Measurements from ENCODE around the gene ASIC4. TPM values are rescaled to one million over a fixed set of nuclear protein-coding genes. Genes with fewer than 3 reads are reported as not detected.

The ASIC4 gene
- total RNA-seq, 1 experiment from 2014 or later = 0.17 TPM

- intact Hi-C loops (cut with micrococcal nuclease; ENCODE audit: unreplicated experiment) = no loop called here
- TF ChIP-seq, protein P1, sequence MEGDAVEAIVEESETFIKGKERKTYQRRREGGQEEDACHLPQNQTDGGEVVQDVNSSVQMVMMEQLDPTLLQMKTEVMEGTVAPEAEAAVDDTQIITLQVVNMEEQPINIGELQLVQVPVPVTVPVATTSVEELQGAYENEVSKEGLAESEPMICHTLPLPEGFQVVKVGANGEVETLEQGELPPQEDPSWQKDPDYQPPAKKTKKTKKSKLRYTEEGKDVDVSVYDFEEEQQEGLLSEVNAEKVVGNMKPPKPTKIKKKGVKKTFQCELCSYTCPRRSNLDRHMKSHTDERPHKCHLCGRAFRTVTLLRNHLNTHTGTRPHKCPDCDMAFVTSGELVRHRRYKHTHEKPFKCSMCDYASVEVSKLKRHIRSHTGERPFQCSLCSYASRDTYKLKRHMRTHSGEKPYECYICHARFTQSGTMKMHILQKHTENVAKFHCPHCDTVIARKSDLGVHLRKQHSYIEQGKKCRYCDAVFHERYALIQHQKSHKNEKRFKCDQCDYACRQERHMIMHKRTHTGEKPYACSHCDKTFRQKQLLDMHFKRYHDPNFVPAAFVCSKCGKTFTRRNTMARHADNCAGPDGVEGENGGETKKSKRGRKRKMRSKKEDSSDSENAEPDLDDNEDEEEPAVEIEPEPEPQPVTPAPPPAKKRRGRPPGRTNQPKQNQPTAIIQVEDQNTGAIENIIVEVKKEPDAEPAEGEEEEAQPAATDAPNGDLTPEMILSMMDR (IDR thresholded peaks at IDR 0.05; ENCODE audit: unreplicated experiment) = no peak
- BruUV-seq (replicated peaks) = no TSS peak
- Mint-ChIP-seq H3K27me3 (ENCODE audit: unreplicated experiment) (no peaks in the 10 kb centered on the region), H3K27ac (ENCODE audit: unreplicated experiment) (no peak overlapping the region), H3K4me3 (ENCODE audit: low read depth, unreplicated experiment) (no peak overlapping the region), H3K9me3 (ENCODE audit: low read depth, unreplicated experiment) (no peaks in the 10 kb centered on the region), H3K36me3 (ENCODE audit: insufficient read depth, unreplicated experiment) (no peaks in the 10 kb centered on the region), H3K4me1 (ENCODE audit: low read depth, unreplicated experiment) (peaks cover 11% of the 10 kb centered on the region)
- CTCF ChIA-PET = no interaction called here
- DNase-seq = no peak
Observed at GRCh38 chr2:219472629-219473187, 41.6 kb upstream of the ASIC4 start.

DNA sequence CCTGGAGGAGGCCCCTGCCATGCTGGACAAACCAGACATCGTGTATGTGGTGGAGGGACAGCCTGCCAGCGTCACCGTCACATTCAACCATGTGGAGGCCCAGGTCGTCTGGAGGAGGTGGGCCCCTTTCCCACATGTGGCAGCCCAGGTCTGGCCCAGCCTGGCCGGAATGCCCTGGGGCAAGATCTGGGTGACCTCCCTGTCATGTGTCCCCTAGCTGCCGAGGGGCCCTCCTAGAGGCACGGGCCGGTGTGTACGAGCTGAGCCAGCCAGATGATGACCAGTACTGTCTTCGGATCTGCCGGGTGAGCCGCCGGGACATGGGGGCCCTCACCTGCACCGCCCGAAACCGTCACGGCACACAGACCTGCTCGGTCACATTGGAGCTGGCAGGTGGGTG, 40.8 kb upstream of the ASIC4 start:
- Mint-ChIP-seq H3K4me1 (ENCODE audit: low read depth, unreplicated experiment) (peaks cover 11% of the 10 kb centered on the region), H3K4me3 (ENCODE audit: low read depth, unreplicated experiment) (no peak overlapping the region), H3K27ac (ENCODE audit: unreplicated experiment) (no peak overlapping the region), H3K9me3 (ENCODE audit: low read depth, unreplicated experiment) (no peaks in the 10 kb centered on the region), H3K36me3 (ENCODE audit: insufficient read depth, unreplicated experiment) (no peaks in the 10 kb centered on the region), H3K27me3 (ENCODE audit: unreplicated experiment) (no peaks in the 10 kb centered on the region)
- TF ChIP-seq, protein P1 (IDR thresholded peaks at IDR 0.05; ENCODE audit: unreplicated experiment) = no peak
- no peak for DNase-seq
- no TSS peak for BruUV-seq (replicated peaks)
- intact Hi-C loops (cut with micrococcal nuclease; ENCODE audit: unreplicated experiment) = no loop called here
- CTCF ChIA-PET = interaction anchor here (0.6 kb wide), 1 partner anchor 48 kb away, joined by 3 read pairs; no protein-coding TSS in a partner anchor

DNA sequence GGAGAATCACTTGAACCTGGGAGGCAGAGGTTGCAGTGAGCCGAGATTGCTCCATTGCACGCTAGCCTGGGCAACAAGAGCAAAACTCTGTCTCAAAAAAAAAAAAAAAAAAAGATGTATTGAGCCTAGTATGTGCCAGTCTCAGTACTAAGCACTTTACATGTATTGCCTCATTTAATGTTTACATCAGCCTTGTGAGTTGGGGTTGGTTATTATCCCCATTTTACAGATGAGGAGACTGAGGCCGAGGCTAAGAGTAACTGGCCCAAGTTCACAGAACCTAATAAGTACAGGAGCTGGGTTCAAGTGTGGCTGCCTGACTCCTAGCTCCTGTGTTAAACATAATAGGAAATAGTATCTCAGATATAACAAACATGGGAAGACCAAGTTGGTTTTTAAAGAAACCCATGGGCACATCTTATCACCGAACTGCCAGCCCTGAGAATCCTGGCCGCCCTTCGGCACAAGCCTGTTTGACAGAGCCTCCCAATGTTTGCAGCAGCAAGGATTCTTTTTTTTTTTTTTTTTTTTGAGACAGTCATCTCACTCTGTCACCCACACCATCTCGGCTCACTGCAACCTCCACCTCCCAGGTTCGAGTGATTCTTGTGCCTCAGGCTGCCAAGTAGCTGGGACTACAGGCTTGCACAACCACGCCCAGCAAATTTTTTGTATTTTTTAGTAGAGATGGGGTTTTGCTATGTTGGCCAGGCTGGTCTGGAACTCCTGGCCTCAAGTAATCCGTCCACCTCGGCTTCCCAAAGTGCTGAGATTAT, 39.8 kb upstream of the ASIC4 start:
- CTCF ChIA-PET = interaction anchor here (0.6 to 0.7 kb wide), 2 partner anchors 47 to 55 kb away, joined by 3 read pairs; no protein-coding TSS in a partner anchor
- BruUV-seq (replicated peaks) = no TSS peak
- intact Hi-C loops (cut with micrococcal nuclease; ENCODE audit: unreplicated experiment) = loop anchor here (5.0 kb wide), 1 partner anchor 48 kb away; no protein-coding TSS in a partner anchor

GRCh38 chr2:219475278-219475677, 39.0 kb upstream of the ASIC4 start:
- Mint-ChIP-seq H3K4me3 (ENCODE audit: low read depth, unreplicated experiment) (no peak overlapping the region), H3K27me3 (ENCODE audit: unreplicated experiment) (no peaks in the 10 kb centered on the region), H3K4me1 (ENCODE audit: low read depth, unreplicated experiment) (peaks cover 24% of the 10 kb centered on the region), H3K27ac (ENCODE audit: unreplicated experiment) (no peak overlapping the region), H3K9me3 (ENCODE audit: low read depth, unreplicated experiment) (no peaks in the 10 kb centered on the region), H3K36me3 (ENCODE audit: insufficient read depth, unreplicated experiment) (no peaks in the 10 kb centered on the region)
- CTCF ChIA-PET = interaction anchor here (0.6 to 2.3 kb wide), 4 partner anchors 23 to 55 kb away, joined by 3 to 9 read pairs (median 4); partner anchors contain the start of gene GMPPA
- no peak for DNase-seq
- intact Hi-C loops (cut with micrococcal nuclease; ENCODE audit: unreplicated experiment) = loop anchor here (5.0 kb wide), 1 partner anchor 47 kb away; no protein-coding TSS in a partner anchor
- no TSS peak for BruUV-seq (replicated peaks)
- TF ChIP-seq, protein P1 (IDR thresholded peaks at IDR 0.05; ENCODE audit: unreplicated experiment) = no peak

More for the DNA sequence above, 39.8 kb upstream of the ASIC4 start:
- H3K4me1 Mint-ChIP-seq (ENCODE audit: low read depth, unreplicated experiment) = peaks cover 21% of the 10 kb centered on the region
- no peaks in the 10 kb centered on the region for H3K36me3 Mint-ChIP-seq (ENCODE audit: insufficient read depth, unreplicated experiment)
- no peaks in the 10 kb centered on the region for H3K9me3 Mint-ChIP-seq (ENCODE audit: low read depth, unreplicated experiment)
- TF ChIP-seq, protein P1 (IDR thresholded peaks at IDR 0.05; ENCODE audit: unreplicated experiment) = no peak
- H3K27me3 Mint-ChIP-seq (ENCODE audit: unreplicated experiment) = no peaks in the 10 kb centered on the region
- no peak for DNase-seq
- H3K4me3 Mint-ChIP-seq (ENCODE audit: low read depth, unreplicated experiment) = no peak overlapping the region
- H3K27ac Mint-ChIP-seq (ENCODE audit: unreplicated experiment) = no peak overlapping the region
